SU-DHL-6 (cell line): ENCODE data around the gene ZNF785.

Experiments
- CTCF ChIP-seq: fragments of 200-600 bp; sonication (generic); IDR thresholded peaks from one replicate; pipeline ENCODE4 v1.5.1; 2017; ENCODE audit warnings: antibody characterized with exemption, mild to moderate bottlenecking, low read length, moderate library complexity; ENCODE audit not compliant: insufficient read depth, poor library complexity, severe bottlenecking
- EZH2phosphoT487 ChIP-seq: fragments of 200-600 bp; sonication (generic), shearing (Covaris generic); conservative IDR thresholded peaks from 2 replicates; pipeline ENCODE4 v1.6.1; 2018; ENCODE audit warnings: mild to moderate bottlenecking, antibody characterized with exemption, low read length, moderate library complexity, mixed read lengths

GRCh38 chr16:30543067-30543466 is 42.4 kb downstream of the ZNF785 start:
- no peak for TF ChIP-seq EZH2phosphoT487
- no peak for TF ChIP-seq CTCF
